SH-SY5Y (cell line): ENCODE data around the gene SIPA1L3.

ENCODE experiments used
- GATA2 ChIP-seq: IDR thresholded peaks from 2 replicates; pipeline ENCODE4 v1.6.1; 2011; ENCODE audit warnings: mild to moderate bottlenecking, low read depth, low read length
- GATA3 ChIP-seq: IDR thresholded peaks from 2 replicates; pipeline ENCODE4 v1.6.1; 2011; ENCODE audit warnings: low read depth, mild to moderate bottlenecking, low read length, moderate library complexity

Gene SIPA1L3

DNA sequence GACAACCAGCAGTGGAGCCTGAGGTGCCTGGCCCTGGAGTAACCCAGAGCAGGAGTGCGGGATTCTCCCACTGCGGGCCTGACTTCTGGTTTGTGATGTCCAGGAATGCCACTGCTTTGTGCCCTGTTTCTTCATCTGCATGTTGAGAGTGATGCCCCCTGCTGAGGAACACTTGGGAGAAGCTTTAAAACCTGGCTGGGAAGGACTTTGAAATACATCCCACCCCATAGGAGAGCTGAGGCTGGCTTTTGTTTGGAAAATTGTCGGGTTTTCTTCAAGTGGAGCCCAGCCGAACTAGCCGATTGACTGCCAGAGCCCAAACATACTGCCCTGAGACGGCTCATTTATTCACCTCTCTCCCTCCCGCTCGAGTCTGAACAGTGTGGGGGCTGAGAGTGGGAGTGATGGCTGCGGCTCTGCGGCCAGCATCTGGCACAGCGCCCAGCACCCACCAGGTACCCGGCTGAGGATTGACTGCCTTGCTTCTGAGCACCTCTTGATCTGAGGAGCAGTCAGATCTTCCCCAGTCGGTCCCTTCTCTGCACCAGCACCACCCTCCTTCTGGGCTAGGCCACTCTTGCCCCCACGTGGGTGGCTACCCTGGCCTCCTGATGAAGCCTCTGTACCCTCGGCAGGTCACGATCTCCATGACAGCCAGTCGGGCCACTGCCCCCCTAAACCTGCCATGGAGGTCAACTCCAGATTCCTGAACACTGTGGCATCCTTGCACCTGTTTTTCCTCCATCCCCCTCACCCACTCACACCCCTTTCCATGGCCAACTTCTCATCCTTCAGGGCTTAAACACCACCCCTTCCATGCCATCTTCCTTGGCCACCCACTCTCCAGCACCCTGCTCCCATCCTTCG is 148.9 kb downstream of the SIPA1L3 start:
- TF ChIP-seq GATA3, result no peak

DNA sequence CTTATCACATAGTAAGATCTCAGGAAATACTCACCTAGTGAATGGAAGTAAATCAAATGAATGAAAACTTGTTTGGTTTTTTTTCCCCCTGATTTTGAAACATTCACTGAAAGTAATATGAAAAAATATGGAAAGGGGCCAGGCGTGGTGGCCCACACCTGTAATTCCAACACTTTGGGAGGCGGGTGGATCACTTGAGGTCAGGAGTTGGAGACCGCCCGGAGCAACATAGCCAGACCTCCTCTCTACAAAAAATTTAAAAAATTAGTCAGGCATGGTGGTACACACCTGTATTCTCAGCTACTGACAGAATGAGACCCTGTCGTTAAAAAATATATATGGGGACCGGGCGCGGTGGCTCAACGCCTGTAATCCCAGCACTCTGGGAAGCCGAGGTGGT is 149.6 kb downstream of the SIPA1L3 start:
- TF ChIP-seq GATA3 (no peak), GATA2 (no peak)

DNA sequence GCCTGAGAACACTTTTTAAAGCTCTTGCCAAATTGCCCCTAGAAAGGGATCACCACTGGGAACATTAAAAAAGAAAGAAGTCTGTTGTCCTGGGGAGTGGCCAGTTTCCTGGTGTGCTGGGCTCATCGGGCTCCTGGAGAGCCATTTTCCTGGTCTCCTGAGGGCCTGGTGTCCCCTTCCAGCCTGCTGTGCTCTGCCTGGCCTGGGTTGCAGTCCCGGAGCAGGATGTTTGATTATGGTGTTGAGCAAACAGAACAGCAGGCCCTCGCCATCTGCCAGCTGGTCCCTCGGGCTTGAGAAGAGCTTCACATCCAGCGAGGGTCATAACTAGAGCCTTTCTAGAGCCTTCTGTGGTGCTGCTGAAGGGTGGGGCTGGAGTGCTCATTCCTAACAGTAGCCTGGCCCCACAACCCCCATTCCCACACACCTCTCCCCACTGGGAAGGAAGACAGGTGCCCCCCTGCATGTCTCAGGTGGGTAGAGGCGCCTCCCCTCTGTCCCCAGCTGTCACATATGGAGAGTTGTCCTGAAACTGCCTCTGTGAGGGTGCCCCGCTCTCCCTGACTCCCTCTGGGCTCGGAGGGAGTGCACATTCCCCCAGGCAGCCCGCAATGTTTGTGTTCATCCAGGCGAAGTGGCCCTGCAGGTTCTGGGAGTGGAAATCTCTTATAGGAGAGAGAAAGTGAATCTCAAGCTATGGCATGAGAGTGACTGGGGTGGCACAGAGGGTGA is 151.1 kb downstream of the SIPA1L3 start:
- no peak for TF ChIP-seq GATA3
- no peak for TF ChIP-seq GATA2

DNA sequence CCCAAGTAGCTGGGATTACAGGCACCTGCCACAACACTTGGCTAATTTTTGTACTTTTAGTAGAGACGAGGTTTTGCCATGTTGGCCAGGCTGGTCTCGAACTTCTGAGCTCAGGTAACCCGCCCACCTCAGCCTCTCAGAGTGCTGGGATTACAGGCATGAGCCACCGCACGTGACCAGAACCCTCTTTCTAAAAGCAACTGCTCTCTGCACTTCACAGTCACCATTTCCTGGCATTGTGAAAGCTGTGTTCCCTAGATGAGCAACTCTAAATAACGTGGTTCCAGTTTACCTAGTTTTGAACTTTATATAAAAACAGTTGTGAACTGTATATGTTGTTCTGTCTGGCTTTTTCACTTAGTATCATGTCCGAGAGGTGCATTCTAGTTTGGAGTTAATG is 152.9 kb downstream of the SIPA1L3 start:
- TF ChIP-seq GATA2 (no peak), GATA3 (no peak)

DNA sequence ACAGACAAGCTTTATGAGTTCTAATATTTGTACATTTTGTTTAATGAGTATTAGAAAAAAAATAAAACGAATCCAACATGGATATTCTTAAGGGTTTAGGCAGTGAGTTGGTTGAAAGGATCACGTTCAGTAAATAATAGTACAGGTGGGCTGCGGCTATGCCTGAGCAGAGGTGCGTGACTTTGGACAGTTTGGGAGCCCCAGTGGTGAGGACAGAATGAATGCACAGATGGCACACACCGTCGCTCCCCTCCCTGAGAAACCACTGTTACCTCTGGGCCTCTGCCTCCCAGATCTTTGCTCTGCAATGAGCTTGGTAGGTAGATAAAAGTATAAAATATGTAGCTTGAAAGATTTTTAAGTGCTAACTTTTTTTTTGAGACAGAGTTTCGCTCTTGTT is 153.3 kb downstream of the SIPA1L3 start:
- TF ChIP-seq GATA2, result no peak
- TF ChIP-seq GATA3, result no peak

DNA sequence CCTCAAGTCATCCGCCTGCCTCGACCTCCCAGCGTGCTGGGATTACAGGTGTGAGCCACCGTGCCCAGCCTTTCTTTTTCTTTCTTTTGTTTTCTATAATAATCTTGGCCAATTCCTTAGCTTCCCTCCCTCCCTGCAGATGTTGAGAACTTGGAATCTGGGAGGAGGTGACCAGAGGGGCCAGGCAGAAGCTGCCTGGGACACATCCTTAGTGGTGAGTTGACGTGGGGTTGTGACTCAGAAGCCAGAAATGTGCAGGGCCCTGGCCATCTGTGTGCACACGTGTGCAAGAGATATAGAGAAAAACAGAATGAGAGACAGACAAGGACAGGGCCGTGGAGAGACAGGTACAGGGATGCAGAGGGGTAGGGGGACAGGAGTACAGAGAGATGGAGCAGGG is 154.3 kb downstream of the SIPA1L3 start:
- TF ChIP-seq GATA2 (no peak), GATA3 (no peak)

DNA sequence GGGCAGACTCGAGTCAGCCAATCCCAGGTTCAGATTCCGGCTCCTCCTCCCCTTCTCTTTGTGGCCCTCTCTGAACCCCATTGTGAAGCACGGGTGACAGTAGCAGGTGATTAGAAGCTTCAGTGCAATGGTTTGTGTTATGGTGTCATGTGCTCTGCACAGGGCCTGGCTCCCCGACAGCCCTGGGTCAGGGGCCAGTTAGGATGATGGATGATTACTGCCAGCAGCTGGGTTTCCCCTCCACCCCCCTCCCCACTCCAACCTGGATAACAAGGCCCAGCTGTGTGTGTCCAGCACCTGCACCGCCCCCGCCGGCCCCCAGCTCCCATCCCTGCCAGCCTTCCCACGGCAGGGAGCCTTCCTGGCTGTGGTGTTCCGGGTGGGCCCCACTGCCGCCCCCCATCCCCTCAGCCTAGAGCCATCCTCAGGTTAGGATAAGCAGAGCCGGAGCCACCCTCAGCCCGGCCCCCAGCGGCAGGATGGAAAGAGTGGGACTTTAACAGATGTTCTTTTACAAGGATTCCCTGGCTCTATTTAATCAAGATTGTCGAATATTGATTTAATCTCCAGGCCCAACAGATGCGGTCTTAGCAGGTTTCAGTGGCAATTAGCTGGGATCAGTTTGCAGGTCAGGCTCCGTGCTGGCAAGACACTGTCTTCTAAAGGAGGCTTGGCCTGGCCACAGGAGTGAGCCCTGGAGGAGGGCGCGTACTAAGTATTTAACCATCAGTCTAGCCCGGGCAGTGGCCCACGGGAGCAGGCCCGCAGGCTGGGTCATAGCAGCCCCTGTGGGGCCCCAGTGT is 156.2 kb downstream of the SIPA1L3 start:
- TF ChIP-seq GATA2, result peak; percentile 95
- TF ChIP-seq GATA3, result no peak; the same call in 1 of the 2 replicates

DNA sequence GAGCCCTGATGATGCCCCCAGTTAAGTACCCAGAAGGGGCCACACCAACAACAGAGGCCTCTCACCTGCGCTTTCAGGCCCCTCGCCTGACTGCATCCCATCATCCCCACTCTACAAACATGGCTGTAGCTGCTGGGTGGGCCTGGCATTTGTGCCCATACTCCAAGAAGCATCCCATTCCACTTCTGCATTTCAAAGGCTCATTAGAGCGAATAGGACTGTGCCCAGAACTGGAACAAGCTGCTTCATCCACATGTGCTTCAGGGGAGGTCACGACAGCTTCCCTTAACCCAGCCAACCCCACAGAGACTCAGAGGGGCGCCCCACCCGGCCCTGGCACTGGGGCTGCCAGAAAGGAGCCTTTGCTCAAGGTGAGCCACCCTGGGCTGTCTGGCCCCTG is 156.9 kb downstream of the SIPA1L3 start:
- TF ChIP-seq GATA2 (no peak), GATA3 (no peak)

DNA sequence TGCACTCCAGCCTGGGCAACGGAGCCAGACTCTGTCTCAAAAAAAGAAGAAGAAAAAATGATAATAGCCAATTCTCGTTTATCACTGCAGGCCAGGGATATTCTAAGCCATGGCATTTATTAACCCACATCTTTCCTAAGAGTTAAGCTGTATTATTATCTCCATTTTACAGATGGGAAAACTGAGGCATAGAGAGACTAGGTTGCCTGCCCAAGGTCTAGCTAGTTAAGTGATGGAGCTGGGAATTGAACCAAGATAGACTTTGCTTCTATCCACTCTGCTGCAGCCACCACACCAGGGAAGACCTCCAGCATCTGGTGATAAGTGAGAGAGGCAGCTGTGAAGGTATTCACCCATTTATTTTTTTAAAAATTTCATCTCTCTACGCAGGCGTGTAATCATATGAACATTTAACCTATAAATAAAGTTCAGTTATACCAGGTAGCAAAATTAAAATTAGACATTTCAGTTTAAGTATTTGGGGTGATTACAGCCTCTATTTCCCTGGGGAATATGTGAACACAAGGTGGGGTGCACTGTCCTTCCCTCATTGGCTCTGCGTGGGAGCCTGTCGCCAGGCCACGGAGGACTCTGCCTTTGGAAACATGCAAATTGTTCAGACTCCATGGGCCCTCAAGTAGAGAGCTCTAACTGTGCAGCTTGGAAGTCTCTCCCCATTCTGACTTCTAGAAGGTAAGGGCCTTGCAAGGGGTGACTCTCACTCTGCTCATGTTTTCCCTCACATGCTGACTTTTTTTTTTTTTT is 157.8 kb downstream of the SIPA1L3 start:
- TF ChIP-seq GATA3, result no peak
- no peak for TF ChIP-seq GATA2

DNA sequence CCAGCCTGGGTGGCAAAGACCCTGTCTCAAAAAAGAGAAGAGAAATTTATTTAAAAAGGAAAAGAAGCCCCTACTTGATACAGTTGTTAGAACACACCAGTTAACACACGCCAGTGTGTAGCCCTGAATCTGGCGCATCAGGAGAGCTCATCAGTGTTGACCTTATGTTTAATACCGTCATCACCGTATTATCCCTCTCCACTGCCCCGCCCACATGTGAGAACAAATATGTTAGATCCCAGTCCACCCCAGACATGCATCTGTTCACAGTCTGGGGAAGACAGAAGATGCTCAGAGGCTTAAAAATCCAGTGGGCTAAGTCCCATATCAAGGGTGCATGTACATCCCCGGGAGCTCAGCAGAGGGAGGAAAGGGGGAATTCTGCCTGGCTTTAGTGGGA is 161.8 kb downstream of the SIPA1L3 start:
- TF ChIP-seq GATA2 (no peak), GATA3 (no peak)

DNA sequence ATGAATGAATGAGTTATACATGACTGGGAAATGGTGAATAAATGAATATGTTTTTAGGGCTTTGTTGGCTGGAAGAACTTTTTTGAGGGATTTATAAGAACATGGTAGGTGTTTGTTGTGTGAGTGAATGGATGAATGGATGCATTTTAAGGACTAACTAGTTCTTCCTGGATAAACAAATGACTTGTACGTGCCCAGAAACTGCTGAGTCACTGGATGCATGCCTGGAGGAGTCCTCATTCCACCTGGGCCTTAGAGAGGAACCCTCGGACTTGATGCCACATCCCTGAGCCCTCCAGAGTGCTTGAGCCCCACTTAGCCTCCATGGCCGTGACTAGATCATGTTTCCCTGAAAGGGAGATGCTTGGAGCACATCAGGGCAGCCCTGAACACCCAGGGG is 163.6 kb downstream of the SIPA1L3 start:
- no peak for TF ChIP-seq GATA3

DNA sequence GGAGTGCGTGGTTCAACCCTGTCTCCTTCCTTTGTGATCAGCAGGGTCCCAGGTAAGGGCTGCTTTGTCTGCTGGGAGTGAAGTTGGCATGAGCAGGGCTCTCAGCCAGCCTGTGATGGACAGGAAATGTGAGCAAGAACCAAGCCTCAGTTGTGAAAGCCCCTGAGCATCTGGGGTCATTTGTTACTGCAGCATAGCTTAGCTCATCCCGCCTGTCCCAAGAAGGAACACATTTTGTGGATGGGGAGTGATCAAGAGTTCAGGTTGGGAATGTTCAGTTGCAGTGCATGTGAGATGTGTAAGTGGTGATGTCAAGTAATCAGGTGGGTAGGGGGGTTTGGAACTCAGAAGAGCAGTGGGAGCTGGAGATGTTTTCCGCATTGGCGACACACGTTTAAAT is 164.6 kb downstream of the SIPA1L3 start:
- TF ChIP-seq GATA2, result no peak
- no peak for TF ChIP-seq GATA3

DNA sequence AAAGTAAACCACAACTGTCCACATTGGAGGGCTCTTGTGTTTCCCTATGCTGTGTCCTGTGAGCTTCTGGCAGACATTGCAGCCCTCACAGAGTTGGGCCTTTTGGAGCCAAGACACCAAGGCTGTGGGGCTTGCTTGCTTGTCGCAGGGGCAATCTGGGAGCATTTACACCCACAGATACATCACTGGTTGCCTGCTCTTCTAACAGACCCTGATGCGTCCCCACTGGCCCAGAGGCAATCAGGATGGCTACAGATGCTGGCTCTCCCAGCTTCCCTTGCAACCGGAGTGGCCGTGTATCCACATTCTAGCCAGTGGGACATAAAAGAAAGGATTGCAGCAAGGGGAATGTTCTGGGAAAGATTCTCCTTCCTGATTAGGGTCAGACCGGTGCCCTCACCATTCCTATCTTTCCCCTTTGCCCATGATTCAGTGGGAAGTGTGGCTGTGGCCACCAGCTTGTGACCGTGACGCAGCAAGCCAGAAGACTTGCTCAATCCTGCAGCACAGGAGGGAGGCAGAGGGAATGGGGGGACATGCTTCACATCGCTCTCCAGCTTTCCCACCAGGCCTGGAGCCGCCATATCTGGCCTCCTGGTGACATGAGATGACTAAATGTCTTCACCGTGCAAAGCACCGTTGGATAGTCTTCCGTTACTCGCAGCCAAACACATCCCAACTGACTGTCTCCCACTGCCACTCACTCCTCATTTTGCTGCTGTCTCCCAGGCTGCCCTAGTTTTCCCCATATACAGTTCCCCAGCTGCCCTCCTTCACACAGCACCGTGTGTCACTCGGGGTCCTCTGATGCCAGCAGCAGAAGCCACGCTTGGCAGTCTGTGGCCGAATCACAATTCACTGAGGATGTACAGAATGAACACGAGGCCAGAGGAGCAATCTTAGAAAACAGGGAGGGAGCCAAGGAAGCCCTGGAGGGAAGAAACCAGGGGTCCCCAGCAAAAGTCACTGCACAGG is 166.1 kb downstream of the SIPA1L3 start:
- TF ChIP-seq GATA3 (no peak), GATA2 (no peak)
